K562 (cell line): Measurements from ENCODE around the gene PARD6B. TPM values are rescaled to one million over a fixed set of nuclear protein-coding genes. Genes with fewer than 3 reads are reported as not detected.

Experiments
- C11orf30 ChIP-seq: fragments of 450-650 bp; IDR thresholded peaks from 2 replicates; pipeline ENCODE4 v1.6.1; 2016; ENCODE audit warnings: low read depth, mild to moderate bottlenecking
- CBFA2T2 ChIP-seq: fragments of 450-650 bp; conservative IDR thresholded peaks from 2 replicates; pipeline ENCODE4 v1.6.1; 2017; ENCODE audit warnings: mild to moderate bottlenecking
- CCNT2 ChIP-seq: IDR thresholded peaks from 2 replicates; pipeline ENCODE4 v1.6.1; 2011; ENCODE audit warnings: borderline replicate concordance, low read depth, mild to moderate bottlenecking, moderate library complexity, mixed read lengths, low read length; ENCODE audit not compliant: insufficient read length; ENCODE audit errors: extremely low read depth
- FOXP4 ChIP-seq: sonication (generic); formaldehyde crosslinking; IDR thresholded peaks from 2 replicates; pipeline ENCODE4 v1.8.0; 2022; ENCODE audit warnings: mild to moderate bottlenecking, missing genetic modification reagents, borderline replicate concordance
- GABPB1 ChIP-seq: sonication (generic); formaldehyde crosslinking; IDR thresholded peaks from 2 replicates; pipeline ENCODE4 v1.8.0; 2022; ENCODE audit warnings: mild to moderate bottlenecking, missing genetic modification reagents
- MBD1 ChIP-seq: fragments of 250-450 bp; sonication (Bioruptor Pico); IDR thresholded peaks from 2 replicates; pipeline ENCODE4 v1.8.0; 2022; ENCODE audit warnings: inconsistent platforms
- NCOA2 ChIP-seq, 2 experiments: fragments of 450-650 bp; IDR thresholded peaks; 2 replicates each; pipeline ENCODE4 v1.6.1; 2018; ENCODE audit warnings: mild to moderate bottlenecking in 2 of 2, moderate library complexity in 1 of 2; ENCODE audit not compliant: partially characterized antibody in 2 of 2
- PCBP2 ChIP-seq: fragments of 200-400 bp; formaldehyde crosslinking; IDR thresholded peaks from 2 replicates; pipeline ENCODE4 v1.6.1; 2018; ENCODE audit warnings: low read length, low read depth, mild to moderate bottlenecking, moderate library complexity; ENCODE audit not compliant: poor library complexity, severe bottlenecking
- PHF21A ChIP-seq: fragments of 450-650 bp; IDR thresholded peaks from 2 replicates; pipeline ENCODE4 v1.6.1; 2017; ENCODE audit warnings: low read depth, borderline replicate concordance
- PHF8 ChIP-seq: fragments of 200-600 bp; sonication (generic); IDR thresholded peaks from 2 replicates; pipeline ENCODE4 v1.6.1; 2012; ENCODE audit warnings: mixed run types, mild to moderate bottlenecking, inconsistent platforms, low read length, moderate library complexity, borderline replicate concordance
- POLR2A ChIP-seq: fragments of 450-650 bp; conservative IDR thresholded peaks from 2 replicates; pipeline ENCODE4 v1.6.1; 2016
- RFX1 ChIP-seq: fragments of 450-650 bp; IDR thresholded peaks from 2 replicates; pipeline ENCODE4 v1.6.1; 2016; ENCODE audit warnings: mild to moderate bottlenecking, moderate library complexity
- SMAD4 ChIP-seq: fragments of 250-450 bp; sonication (Bioruptor Pico); conservative IDR thresholded peaks from 2 replicates; pipeline ENCODE4 v1.8.0; 2021; ENCODE audit warnings: inconsistent platforms, mild to moderate bottlenecking, moderate library complexity
- SMARCA5 ChIP-seq: fragments of 450-650 bp; IDR thresholded peaks from 2 replicates; pipeline ENCODE4 v1.6.1; 2016
- ZNF354B ChIP-seq: fragments of 250-450 bp; sonication (Bioruptor Pico); IDR thresholded peaks from 2 replicates; pipeline ENCODE4 v1.4.0; 2020
- ZNF668 ChIP-seq: fragments of 250-450 bp; sonication (Bioruptor Pico); IDR thresholded peaks from 2 replicates; pipeline ENCODE4 v1.8.0; 2022; ENCODE audit warnings: mild to moderate bottlenecking, inconsistent platforms
- polyA plus RNA-seq, 8 experiments: library from polyadenylated mRNA; depleted of rRNA in 4 of 8; stranded (reverse) in 5 of 8; unstranded in 3 of 8; fragments of >200 nt; fragmentation: Nextera tagmentation in 2 of 8; fragmentation: Illumina TruSeq in 1 of 8; extraction: Ambion mirVana in 2 of 8; extraction: Trizol in 1 of 8; gene quantifications; 2 replicates each; pipeline versions ENCODE4 v1.2.1 to v1.2.3, GENCODE V29; 2011 to 2014; ENCODE audit warnings: inconsistent platforms in 1 of 8, missing spikeins in 1 of 8
- total RNA-seq, 7 experiments: library from RNA; depleted of rRNA in 6 of 7; stranded (reverse); fragments of >200 nt in 6 of 7; fragmentation: Illumina TruSeq in 2 of 7; extraction: Trizol in 2 of 7; gene quantifications; 2 replicates each; pipeline versions ENCODE4 v1.2.1 to v1.2.3, GENCODE V29; 2011 to 2021; ENCODE audit warnings: low replicate concordance in 1 of 7
- TF ChIP-seq, protein P1 (sequence below): fragments of 450-650 bp; formaldehyde crosslinking; IDR thresholded peaks from 2 replicates; pipeline ENCODE4 v1.4.0; 2020; ENCODE audit warnings: mild to moderate bottlenecking, mixed read lengths
- TF ChIP-seq, protein P2 (sequence below): fragments of 450-650 bp; IDR thresholded peaks from 2 replicates; pipeline ENCODE4 v1.6.1; 2017; ENCODE audit warnings: antibody characterized with exemption, mild to moderate bottlenecking

The PARD6B gene
- total and polyA plus RNA-seq, 9 of the 15 experiments (the other 6 are each of a cell fraction or from before 2014, with no cell fraction given): 1.7 to 12.3 (median 5.5) TPM

DNA sequence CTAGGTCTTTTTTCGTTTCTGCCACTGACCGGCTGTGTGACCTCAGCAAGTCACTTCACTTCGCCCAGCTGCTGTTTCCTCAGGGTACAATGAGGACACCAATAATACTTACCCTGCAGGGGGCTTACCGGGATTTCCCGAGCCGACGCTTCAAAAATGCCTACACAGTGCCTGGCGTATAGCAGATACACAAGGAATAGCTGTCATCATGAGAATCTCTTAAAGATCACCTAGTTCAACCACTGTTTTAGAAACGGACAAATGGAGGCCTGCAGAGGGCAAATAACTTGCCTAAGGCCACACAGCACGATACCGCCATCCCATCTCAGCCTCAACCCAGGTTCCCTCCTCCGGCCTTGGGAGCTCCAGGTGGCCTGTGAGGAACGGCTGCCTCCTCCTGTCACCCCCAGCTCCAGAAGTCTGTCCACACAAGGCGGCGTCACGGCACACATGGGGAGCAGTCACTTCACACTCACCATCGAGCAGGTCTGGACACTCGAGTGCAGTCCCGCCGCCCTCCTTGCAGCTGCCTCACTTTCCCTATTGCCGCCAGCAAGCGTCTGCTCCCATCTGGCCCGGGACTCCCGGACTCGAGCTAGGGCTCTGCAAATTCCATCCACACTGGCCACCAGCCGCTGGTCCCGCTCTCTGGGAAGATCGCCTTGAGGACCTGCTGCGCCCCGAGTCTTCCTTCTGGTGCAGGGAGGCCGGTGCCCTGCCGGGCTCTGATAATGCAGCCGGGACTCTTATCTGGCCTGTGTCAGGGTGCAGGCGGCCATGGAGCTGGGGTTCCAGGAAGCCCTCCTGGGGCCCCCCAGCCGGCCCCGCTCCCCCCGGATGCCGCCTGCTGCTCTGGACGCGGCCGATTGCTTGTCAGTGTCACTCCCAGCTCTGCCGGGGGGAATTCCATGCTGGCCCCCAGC is 40.5 kb upstream of the PARD6B start, which contains the start of gene RIPOR3 (continued):
- TF ChIP-seq GABPB1 (CRISPR knock-in tag) (peak; percentile 64), SMAD4 (CRISPR knock-in tag) (peak; percentile 99), POLR2A (peak; percentile 72), CCNT2 (peak; percentile 100), C11orf30 (no peak), PHF21A (no peak), ZNF668 (CRISPR knock-in tag) (peak; percentile 59; the same call in 1 of the 2 replicates), MBD1 (CRISPR knock-in tag) (no peak), NCOA2 (IDR thresholded peaks at IDR 0.05; ENCODE audit: partially characterized antibody in 2 of 2) (peak; percentile 79 to 86), SMARCA5 (no peak), PHF8 (peak; percentile 54; the same call in 1 of the 2 replicates), CBFA2T2 (peak; percentile 99), PCBP2 (no peak), FOXP4 (CRISPR knock-in tag) (no peak; the same call in 1 of the 2 replicates), ZNF354B (CRISPR knock-in tag) (0 out of 2 replicates have a peak, but pooled peaks have one; percentile 11), RFX1 (no peak)
- TF ChIP-seq, protein P1, sequence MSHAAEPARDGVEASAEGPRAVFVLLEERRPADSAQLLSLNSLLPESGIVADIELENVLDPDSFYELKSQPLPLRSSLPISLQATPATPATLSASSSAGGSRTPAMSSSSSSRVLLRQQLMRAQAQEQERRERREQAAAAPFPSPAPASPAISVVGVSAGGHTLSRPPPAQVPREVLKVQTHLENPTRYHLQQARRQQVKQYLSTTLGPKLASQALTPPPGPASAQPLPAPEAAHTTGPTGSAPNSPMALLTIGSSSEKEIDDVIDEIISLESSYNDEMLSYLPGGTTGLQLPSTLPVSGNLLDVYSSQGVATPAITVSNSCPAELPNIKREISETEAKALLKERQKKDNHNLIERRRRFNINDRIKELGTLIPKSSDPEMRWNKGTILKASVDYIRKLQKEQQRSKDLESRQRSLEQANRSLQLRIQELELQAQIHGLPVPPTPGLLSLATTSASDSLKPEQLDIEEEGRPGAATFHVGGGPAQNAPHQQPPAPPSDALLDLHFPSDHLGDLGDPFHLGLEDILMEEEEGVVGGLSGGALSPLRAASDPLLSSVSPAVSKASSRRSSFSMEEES (CRISPR knock-in tag): no peak
- TF ChIP-seq, protein P2, sequence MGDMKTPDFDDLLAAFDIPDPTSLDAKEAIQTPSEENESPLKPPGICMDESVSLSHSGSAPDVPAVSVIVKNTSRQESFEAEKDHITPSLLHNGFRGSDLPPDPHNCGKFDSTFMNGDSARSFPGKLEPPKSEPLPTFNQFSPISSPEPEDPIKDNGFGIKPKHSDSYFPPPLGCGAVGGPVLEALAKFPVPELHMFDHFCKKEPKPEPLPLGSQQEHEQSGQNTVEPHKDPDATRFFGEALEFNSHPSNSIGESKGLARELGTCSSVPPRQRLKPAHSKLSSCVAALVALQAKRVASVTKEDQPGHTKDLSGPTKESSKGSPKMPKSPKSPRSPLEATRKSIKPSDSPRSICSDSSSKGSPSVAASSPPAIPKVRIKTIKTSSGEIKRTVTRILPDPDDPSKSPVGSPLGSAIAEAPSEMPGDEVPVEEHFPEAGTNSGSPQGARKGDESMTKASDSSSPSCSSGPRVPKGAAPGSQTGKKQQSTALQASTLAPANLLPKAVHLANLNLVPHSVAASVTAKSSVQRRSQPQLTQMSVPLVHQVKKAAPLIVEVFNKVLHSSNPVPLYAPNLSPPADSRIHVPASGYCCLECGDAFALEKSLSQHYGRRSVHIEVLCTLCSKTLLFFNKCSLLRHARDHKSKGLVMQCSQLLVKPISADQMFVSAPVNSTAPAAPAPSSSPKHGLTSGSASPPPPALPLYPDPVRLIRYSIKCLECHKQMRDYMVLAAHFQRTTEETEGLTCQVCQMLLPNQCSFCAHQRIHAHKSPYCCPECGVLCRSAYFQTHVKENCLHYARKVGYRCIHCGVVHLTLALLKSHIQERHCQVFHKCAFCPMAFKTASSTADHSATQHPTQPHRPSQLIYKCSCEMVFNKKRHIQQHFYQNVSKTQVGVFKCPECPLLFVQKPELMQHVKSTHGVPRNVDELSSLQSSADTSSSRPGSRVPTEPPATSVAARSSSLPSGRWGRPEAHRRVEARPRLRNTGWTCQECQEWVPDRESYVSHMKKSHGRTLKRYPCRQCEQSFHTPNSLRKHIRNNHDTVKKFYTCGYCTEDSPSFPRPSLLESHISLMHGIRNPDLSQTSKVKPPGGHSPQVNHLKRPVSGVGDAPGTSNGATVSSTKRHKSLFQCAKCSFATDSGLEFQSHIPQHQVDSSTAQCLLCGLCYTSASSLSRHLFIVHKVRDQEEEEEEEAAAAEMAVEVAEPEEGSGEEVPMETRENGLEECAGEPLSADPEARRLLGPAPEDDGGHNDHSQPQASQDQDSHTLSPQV: peak; percentile 60; the same call in 1 of the 2 replicates
